SU-DHL-6 (cell line): ENCODE measurements around the gene ATG13.

Source experiments
- H2AFZ ChIP-seq: fragments of 200-600 bp; sonication (generic); 2 replicates; pipeline ENCODE4 v1.6.1; 2014; ENCODE audit warnings: low read depth, mild to moderate bottlenecking, moderate library complexity, mixed read lengths, antibody characterized with exemption, low read length; ENCODE audit not compliant: severe bottlenecking
- H3F3A ChIP-seq: fragments of 200-600 bp; shearing (Covaris generic); 2 replicates; pipeline ENCODE4 v1.6.0; 2016; ENCODE audit warnings: antibody characterized with exemption, mild to moderate bottlenecking; ENCODE audit not compliant: insufficient read depth
- H3K27ac ChIP-seq: fragments of 200-600 bp; sonication (generic); 2 replicates; pipeline ENCODE4 v1.5.1; 2016; ENCODE audit warnings: low read depth, mild to moderate bottlenecking, low read length, moderate library complexity, mixed read lengths
- H3K27me3 ChIP-seq: fragments of 200-600 bp; sonication (generic), shearing (Covaris generic); 2 replicates; pipeline ENCODE4 v1.6.0; 2014; ENCODE audit warnings: mild to moderate bottlenecking, low read length
- H3K36me3 ChIP-seq: fragments of 200-600 bp; sonication (generic); 2 replicates; pipeline ENCODE4 v1.6.1; 2014; ENCODE audit warnings: mild to moderate bottlenecking, low read length, mixed read lengths
- H3K4me2 ChIP-seq: fragments of 300-600, 200-600 bp; shearing (Covaris generic), sonication (generic); 2 replicates; pipeline ENCODE4 v1.6.0; 2014; ENCODE audit warnings: low read length, low read depth, mild to moderate bottlenecking; ENCODE audit not compliant: poor library complexity, severe bottlenecking
- H3K4me3 ChIP-seq: fragments of 200-600 bp; sonication (generic); 2 replicates; pipeline ENCODE4 v1.5.1; 2014; ENCODE audit warnings: antibody characterized with exemption, low read length, mild to moderate bottlenecking, mixed read lengths; ENCODE audit not compliant: insufficient read depth, poor library complexity, severe bottlenecking
- H3K79me2 ChIP-seq: fragments of 200-600 bp; sonication (generic); 2 replicates; pipeline ENCODE4 v1.6.1; 2014; ENCODE audit warnings: mild to moderate bottlenecking, low read length, moderate library complexity; ENCODE audit not compliant: insufficient read depth
- H3K9ac ChIP-seq: fragments of 200-600 bp; sonication (generic); 2 replicates; pipeline ENCODE4 v1.7.0; 2014; ENCODE audit warnings: mild to moderate bottlenecking, low read length
- H3K9me2 ChIP-seq: fragments of 200-600 bp; sonication (generic); replicated peaks from 2 replicates; pipeline ENCODE4 v1.6.1; 2014; ENCODE audit warnings: low read length; ENCODE audit not compliant: insufficient read depth
- H3K9me3 ChIP-seq: fragments of 200-600 bp; sonication (generic); 2 replicates; pipeline ENCODE4 v1.6.1; 2014; ENCODE audit warnings: low read length, mixed read lengths; ENCODE audit not compliant: insufficient read depth
- H4K20me1 ChIP-seq: fragments of 200-600 bp; sonication (generic); 2 replicates; pipeline ENCODE4 v1.6.1; 2014; ENCODE audit warnings: low read depth, mild to moderate bottlenecking, antibody characterized with exemption, low read length, moderate library complexity, mixed read lengths
- EZH2phosphoT487 ChIP-seq: fragments of 200-600 bp; sonication (generic), shearing (Covaris generic); conservative IDR thresholded peaks from 2 replicates; pipeline ENCODE4 v1.6.1; 2018; ENCODE audit warnings: mild to moderate bottlenecking, antibody characterized with exemption, low read length, moderate library complexity, mixed read lengths
- TF ChIP-seq, protein P1 (sequence below): fragments of 200-600 bp; sonication (generic); IDR thresholded peaks from one replicate; pipeline ENCODE4 v1.5.1; 2017; ENCODE audit warnings: antibody characterized with exemption, mild to moderate bottlenecking, low read length, moderate library complexity; ENCODE audit not compliant: insufficient read depth, poor library complexity, severe bottlenecking

Gene ATG13

DNA sequence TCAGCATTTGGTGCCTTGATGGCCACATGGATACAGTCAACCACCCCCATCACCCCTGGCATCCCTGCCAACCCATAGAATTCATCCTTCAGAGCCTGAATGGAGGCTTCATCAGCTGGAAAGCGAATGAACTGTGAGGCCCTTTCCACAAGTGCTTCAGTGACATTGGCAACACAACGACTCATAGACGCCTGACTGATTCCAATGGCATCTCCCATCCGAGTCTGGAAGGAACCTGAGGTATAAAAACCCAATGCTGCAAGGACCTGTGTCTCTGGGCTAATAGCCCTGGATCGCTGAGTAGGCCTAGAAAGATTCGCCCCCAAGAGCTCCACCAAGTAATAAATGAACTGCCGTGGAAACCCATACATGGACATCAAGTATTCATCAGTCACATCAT, 1.6 kb upstream of the ATG13 start:
- Histone ChIP-seq H3K4me3 (no peak overlapping the region), H3K9ac (0 out of 2 replicates have a peak overlapping the region, but pooled peaks have one; percentile 86), H2AFZ (no peak overlapping the region), H3K27me3 (no peaks in the 10 kb centered on the region), H3K4me2 (peak overlapping the region; percentile 91), H3K9me3 (no peaks in the 10 kb centered on the region), H4K20me1 (no peaks in the 10 kb centered on the region), H3K36me3 (no peaks in the 10 kb centered on the region), H3K9me2 (no peaks in the 10 kb centered on the region), H3K79me2 (peaks cover 34% of the 10 kb centered on the region), H3F3A (no peaks in the 10 kb centered on the region; the same call in 1 of the 2 replicates), H3K27ac (no peak overlapping the region)
- TF ChIP-seq EZH2phosphoT487, result no peak
- TF ChIP-seq, protein P1, sequence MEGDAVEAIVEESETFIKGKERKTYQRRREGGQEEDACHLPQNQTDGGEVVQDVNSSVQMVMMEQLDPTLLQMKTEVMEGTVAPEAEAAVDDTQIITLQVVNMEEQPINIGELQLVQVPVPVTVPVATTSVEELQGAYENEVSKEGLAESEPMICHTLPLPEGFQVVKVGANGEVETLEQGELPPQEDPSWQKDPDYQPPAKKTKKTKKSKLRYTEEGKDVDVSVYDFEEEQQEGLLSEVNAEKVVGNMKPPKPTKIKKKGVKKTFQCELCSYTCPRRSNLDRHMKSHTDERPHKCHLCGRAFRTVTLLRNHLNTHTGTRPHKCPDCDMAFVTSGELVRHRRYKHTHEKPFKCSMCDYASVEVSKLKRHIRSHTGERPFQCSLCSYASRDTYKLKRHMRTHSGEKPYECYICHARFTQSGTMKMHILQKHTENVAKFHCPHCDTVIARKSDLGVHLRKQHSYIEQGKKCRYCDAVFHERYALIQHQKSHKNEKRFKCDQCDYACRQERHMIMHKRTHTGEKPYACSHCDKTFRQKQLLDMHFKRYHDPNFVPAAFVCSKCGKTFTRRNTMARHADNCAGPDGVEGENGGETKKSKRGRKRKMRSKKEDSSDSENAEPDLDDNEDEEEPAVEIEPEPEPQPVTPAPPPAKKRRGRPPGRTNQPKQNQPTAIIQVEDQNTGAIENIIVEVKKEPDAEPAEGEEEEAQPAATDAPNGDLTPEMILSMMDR, result no peak

DNA sequence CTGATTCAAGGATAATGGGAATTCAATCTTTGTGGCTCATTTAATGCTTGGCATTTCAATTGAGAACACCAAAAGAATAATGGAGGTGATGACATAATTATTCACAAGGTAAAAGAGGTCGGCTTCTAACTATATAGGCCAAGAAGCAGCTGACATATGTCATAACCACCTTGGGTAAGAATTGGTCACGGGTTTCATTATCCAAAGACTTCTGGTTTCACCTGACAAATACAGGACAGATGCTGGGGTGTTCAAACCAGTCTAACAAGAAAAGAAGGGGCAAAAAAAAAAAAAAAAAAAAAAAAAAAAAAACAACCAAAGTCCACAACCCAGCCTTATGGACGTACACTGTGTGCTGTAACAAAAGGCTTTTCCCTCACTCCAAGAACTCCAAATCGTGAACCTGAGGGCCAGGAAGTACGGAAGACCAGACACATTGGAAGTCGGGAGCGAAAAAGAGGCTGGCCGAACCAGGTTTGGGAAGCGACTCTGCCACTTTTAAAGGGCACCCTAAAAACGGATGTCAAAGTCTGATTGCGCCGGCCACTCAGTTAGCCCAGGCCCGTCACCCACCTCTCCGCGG, 711 bp upstream of the ATG13 start:
- Histone ChIP-seq H3K27me3 (no peaks in the 10 kb centered on the region), H3K36me3 (peaks cover 2% of the 10 kb centered on the region; the same call in 1 of the 2 replicates), H2AFZ (peak overlapping the region; percentile 95), H3K9me3 (no peaks in the 10 kb centered on the region), H3K9ac (peak overlapping the region; percentile 86), H4K20me1 (no peaks in the 10 kb centered on the region), H3K4me2 (peak overlapping the region; percentile 91), H3K4me3 (peak overlapping the region; percentile 97), H3K27ac (peak overlapping the region; percentile 45), H3K9me2 (no peaks in the 10 kb centered on the region), H3K79me2 (peaks cover 34% of the 10 kb centered on the region), H3F3A (no peaks in the 10 kb centered on the region; the same call in 1 of the 2 replicates)
- TF ChIP-seq EZH2phosphoT487, result no peak
- TF ChIP-seq, protein P1, result no peak

DNA sequence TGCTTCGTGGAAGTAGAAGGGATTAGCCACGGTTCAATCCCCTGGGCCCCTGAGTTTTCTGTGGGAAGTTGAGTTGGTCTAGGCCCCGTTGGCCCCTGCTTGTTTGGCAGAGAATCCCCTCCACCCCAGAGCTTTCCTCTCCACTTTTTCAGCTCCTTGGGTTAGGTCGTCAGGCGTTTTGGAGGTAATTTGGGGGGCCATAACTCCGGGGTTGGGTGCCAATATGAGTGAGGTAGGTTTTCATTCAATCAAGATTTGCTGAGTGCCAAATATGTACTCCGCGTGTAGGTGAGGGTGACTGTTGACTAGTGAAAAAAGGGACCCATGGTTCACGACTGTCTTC, 590 bp downstream of the ATG13 start:
- H2AFZ ChIP-seq, result peak overlapping the region; percentile 95
- H3K27me3 ChIP-seq, result no peaks in the 10 kb centered on the region
- peak overlapping the region; percentile 86 for H3K9ac ChIP-seq
- TF ChIP-seq, protein P1, result no peak
- TF ChIP-seq EZH2phosphoT487, result no peak
- H3K9me2 ChIP-seq, result no peaks in the 10 kb centered on the region
- peaks cover 2% of the 10 kb centered on the region; the same call in 1 of the 2 replicates for H3K36me3 ChIP-seq
- peak overlapping the region; percentile 97 for H3K4me3 ChIP-seq
- H3K79me2 ChIP-seq, result peaks cover 34% of the 10 kb centered on the region
- H3F3A ChIP-seq, result no peaks in the 10 kb centered on the region; the same call in 1 of the 2 replicates
- H3K9me3 ChIP-seq, result no peaks in the 10 kb centered on the region
- H3K4me2 ChIP-seq, result peak overlapping the region; percentile 91
- no peaks in the 10 kb centered on the region for H4K20me1 ChIP-seq
- peak overlapping the region; percentile 83 for H3K27ac ChIP-seq
